ENCODE data around the gene TBXAS1.
"Not testable (repeated sequence)": the region's sequence is repeated elsewhere in the genome, so short reads cannot be mapped to it uniquely, and the experiment has no call there.

Gene TBXAS1

GRCh38 chr7:139915864-139916716 is 87.0 kb downstream of the TBXAS1 start:
- peak; percentile 81 to 83 for DNase-seq

DNA sequence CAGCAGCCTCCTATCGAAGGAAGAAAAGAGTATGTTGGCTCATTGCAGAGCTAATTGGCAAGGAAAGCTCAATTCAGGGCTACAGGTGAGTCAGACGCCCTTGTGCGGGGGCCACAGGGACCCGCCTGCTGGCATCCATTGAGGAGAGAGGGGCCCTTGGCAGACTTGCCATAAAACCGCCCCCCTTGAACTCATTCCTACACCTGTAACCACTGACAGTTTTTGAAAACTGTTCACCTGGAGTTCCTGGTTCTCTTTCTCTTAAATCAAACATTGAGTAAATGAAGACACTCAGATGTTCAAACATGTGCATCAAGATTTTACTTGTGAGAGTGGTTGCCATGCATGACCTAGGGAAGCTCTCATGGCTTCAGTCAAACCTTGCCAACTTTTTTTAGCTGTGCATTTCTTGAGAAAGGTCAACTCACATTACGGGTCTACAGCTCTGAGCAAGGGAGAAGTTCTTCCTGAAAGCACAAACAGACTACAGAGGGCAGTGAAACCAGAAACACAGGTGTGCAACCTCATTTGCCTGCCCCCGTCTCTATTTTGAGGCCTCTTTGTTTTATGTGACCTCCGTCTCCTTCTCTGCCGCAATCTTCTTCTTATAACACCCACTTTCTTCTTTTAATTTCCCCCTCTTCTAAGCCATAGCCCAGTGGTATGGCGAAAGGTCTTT is 87.8 kb downstream of the TBXAS1 start:
- no peak for DNase-seq

DNA sequence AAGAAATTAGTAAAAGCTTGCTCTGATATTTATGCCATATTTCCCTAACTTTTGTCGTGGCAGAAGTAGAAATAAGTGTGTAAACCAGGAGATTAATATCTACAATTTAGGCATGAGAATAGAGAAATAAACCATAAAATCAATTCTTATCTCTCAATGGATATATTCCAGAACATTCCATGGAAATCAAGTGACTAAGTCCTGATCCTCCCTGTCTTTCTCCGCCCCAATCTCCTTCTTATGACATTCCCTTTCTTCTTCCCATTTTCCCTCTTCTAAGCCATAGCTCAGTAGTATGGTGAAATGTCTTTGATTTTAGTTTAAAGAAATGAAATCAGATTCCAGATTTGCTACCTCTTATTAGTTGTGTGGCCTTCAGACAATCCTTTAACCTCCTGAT is 88.8 kb downstream of the TBXAS1 start:
- DNase-seq: no peak

DNA sequence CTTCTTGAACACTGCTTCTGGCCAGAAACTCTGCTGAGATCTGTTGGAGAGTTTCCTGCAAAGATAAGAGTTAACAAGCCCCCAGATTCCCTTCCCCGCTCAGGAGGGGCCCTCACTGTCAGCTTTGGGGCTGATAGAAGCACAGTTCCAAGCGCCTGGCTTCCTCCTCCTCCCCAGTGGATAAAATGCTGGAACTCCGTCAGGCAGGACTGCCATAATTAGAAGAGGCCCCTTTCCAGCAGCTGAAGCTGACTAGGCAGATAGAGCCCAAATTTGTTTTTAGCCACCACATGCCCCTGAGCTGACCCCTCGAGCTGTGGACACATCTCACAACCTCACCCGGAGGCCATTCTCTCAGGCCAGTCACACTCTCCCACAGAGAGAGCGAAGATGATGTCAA is 89.4 kb downstream of the TBXAS1 start:
- DNase-seq: no peak

GRCh38 chr7:139923090-139923489 is 94.0 kb downstream of the TBXAS1 start:
- DNase-seq: no peak

DNA sequence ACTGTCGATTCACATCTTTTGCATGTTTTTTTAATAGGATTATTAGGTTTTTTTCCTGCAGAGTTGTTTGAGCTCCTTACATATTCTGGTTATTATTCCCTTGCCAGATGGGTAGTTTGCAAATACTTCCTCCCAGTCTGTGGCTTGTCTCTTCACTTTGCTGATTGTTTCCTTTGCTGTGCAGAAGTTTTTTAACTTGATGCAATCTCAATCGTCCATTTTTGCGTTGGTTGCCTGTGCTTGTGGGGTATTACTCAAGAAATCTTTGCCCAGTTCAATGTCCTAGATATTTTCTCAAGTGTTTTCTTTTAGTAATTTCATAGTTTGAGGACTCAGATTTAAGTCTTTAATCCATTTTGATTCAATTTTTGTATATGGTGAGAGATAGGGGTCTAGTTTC is 95.4 kb downstream of the TBXAS1 start:
- no peak for DNase-seq

- DNase-seq: not testable (repeated sequence)
Observed at GRCh38 chr7:139929221-139929620, 100.2 kb downstream of the TBXAS1 start.

DNA sequence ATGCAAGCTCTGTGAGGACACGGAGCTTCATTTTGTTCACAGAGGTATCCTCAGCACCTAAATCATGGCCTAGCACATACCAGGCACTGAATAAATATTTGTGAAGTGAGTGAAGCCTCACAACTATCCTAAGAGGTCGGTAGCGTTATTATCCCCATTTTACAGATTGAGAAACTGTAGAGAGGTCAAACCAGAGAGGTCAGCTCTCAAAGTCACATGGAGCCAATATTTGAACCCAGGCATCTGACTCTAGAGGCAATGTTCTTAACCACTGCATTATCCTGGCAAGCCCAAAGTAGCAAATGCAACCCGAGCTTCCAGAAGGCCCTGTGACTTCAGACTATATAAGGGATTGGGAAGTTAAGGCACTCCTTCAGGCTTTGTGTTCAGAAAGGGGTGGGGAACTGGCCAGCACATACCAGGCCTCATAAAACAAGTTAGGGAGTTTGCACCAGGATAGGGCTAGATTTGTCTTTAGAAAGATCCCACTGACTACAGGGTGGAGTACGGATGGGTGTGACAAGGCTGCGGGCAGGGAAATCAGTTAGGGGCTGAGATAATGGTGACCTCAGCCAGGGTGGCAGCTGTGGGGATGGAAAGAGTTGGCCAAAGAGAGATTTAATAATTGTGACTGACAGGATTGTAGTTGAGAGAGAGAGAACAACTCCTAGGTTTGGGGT is 101.4 kb downstream of the TBXAS1 start:
- no peak for DNase-seq

DNA sequence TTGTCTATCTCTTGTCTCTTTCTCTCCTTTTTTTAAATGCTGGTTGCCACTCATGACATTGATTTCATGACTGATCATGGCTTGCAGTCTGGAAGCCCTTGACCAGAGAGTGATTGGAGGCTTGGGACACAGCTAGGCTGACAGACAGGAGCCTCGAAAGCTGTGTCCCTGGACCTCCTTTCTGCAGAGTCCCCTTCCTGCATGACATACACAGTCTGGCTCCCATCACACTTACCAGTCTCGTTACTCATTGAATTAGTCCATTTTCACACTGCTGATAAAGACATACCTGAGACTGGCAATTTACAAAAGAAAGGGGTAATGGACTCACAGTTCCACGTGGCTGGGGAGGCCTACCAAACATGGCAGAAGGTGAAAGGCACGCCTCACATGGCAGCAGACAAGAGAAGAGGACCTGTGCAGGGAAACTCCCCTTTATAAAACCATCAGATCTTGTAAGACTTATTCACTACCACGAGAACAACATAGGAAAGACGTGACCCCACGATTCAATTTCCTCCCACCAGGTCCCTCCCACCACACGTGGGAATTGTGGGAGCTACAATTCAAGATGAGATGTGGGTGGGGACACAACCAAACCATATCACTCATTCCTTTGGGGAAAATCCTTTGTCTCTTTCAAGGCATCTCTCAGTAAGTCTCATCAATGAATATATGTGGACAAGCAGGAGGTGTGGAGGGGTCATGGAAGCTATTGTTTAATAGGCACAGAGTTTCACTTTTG is 102.3 kb downstream of the TBXAS1 start:
- DNase-seq: no peak

DNA sequence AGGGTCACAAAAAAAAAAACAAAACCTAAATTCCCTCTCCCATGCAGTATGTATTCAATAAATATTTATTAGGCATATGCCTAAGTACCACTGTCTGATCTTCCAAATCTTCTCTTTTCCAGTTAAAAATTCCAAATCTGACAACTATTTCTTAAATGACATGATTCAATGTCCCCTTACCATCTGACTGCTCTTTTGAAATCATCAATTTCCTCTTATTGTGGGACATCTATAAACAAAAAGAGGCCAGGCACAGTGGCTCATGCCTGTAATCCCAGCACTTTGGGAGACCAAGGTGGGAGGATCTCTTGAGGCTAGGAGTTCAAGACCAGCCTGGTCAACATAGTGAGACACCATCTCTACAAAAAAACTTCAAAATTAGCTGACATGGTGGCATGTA is 103.5 kb downstream of the TBXAS1 start:
- no peak for DNase-seq

- peak; percentile 5 to 11 for DNase-seq
Observed at GRCh38 chr7:139936760-139937310, 107.8 kb downstream of the TBXAS1 start.

DNA sequence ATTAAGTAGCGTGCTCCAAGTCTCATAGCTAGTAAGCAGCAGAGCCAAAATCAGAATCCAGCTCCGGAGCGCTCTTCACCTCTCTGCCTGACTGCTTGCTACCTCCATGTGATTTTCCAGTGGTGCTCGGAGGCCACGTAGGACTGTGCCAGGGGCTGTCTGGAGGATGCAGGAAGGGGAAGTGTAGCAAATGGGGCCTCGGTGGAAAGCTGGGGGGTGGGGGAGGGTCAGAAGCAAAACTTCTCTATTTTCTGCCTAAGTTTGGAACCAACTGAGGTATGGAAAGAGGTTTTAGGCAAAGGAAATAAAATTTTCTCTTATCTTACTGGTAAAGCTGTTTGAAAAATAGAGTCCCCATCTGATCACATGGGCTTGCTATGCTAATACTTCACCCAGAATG is 108.7 kb downstream of the TBXAS1 start:
- DNase-seq: peak; percentile 32 to 39

DNA sequence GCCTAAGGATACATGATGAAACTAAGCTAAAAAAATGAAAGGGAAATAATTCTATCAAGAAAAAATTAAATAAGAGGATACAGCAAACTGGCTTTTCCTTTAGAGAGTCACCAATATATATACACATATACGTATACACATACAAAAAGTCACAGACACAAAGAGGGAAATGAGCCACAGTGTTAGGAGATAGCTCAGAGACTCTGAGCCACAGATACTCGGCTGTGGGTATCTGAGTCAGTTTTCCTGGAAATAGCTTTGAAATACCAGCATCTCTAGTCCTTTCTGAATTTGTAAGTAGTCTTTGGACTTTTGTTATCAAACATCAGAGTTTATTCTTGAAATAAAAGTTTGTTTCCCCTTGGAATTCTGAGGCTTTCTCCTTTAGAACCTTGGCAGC is 111.8 kb downstream of the TBXAS1 start:
- no peak for DNase-seq

DNA sequence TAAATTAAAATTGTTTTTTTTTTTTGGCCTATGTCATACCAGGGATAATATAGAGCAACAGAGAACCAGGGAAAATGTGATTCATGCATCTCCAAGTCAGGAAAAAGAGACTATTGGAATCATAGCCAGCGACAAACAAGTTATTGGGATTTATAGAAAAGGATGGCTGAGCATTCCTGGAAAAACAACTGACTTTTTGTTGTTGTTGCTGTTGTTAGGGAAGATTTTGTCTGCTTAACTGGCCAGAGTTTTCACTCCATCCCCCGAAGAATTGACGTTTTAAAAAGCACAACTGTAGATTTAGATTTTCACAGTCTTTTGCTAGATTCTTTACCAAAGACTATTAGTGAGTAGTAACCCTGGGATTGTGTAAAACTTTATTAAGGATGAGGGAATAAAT is 112.4 kb downstream of the TBXAS1 start:
- DNase-seq: no peak

- no peak for DNase-seq
Observed at GRCh38 chr7:139941866-139942265, 112.8 kb downstream of the TBXAS1 start.

DNA sequence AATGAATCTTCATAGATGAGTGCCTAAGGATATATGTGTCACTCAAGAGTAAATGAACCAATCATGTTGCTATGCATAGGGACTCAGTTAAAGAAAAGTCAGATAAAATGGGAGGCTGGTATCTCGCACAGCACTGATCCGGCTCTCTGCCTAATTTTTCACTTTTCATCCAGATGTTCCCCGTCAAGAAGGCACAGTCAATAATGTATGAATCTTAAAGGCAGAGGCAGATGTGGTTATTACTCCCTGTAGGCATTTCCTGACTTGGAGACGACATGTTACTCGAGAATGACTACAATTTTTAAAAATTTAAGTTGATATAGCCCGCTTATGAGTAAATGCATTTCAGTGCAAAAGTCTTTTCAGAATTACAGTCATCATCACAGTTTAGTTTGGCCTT is 113.6 kb downstream of the TBXAS1 start:
- no peak for DNase-seq

DNA sequence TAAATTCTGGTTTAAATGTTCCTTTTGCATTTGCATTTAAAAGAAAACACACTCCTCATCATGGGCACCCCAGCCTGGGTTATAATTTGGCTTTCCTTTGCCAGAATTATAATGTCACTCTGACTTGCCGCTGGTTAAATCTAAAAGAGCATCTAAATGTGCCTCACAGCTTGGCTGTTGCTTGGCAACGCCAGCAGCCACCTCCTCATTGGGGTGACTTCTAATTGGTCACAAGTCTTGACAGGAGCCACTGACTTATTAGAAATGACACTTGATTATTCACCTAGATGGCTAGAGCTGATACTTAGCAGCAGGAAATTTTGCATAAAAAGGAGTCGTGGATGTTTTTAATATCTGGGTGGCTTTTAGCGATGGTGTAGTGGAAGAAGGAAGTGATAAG is 114.3 kb downstream of the TBXAS1 start:
- no peak for DNase-seq

DNA sequence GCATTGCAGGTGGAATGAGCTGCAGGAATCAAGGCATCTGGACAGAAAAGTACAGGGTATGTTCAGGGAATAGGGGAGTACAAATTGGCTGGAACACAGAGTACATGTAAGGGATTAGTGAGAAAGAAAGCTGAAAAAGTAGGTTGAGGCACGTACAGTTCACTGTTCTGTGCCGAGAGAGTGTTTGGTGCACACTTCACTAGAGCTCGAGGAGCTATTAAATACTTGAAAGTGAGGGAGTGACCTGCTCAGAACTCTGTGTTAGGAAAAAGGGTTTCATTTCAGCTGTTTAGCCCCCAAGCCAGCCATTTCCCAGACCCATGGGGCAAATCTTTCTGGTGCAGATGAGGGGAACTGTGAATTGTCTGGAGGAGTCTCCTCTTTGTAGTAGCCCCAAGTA is 115.2 kb downstream of the TBXAS1 start:
- DNase-seq: no peak

GRCh38 chr7:139946533-139946932 is 117.5 kb downstream of the TBXAS1 start:
- no peak for DNase-seq

- DNase-seq: no peak
Observed at GRCh38 chr7:139947021-139947420, 118.0 kb downstream of the TBXAS1 start.

DNA sequence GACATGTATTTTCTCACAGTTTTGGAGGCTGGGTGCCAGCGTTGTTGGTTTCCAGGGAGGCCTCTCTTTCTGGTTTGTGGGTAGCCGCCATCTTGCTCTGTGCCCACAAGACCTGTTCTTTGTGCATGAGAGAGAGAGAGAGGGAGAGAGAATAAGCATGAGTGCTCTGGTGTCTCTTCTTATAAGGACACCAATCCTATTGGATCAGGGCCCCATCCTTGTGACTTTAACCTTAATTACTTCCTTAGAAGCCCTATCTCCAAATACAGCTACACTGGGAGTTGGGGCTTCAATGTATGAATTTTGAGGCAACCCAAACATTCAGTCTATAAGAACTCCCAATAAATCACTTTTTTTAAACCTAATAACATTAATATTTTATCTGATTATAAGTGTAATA is 119.1 kb downstream of the TBXAS1 start:
- DNase-seq: no peak

DNA sequence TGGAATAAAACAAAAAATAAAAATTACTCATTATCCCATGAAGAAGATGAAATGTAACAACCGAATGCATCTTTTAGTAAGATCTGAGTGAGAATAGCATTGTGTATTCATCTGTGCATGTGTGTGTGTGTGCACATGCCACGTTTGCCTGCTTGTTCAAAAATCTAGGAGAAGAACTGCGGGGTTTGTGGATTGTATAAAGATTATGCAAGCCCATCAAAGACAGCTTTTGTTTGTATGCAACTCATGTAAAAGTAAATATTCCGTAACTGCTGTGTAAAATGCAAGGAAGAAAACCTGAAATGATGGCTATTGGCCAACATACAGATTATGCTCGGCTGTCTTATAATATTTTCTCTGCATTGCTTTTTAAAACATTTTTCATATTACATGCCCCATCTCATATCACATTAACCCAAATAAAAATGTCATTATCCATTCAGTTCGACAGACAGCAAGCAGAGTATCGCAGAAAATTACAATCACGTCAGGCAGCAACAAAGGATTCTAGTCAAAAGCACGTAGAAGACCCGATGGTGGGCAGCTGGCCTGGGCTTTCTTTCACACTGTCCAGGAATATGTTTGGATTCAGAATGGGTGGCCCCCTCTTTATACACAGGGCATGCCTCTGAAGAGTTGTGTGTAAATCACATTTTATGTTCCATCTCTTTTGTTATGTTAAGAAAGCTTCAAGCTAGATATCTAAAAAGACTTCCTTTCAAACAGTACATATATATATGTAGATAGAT is 119.7 kb downstream of the TBXAS1 start:
- no peak for DNase-seq
